ENCODE results near the gene SMURF2.

SMURF2 gene

GRCh38 chr17:64689106-64689505, 27.0 kb upstream of the SMURF2 start:
- no peak overlapping the region for H3K4me3 ChIP-seq (IDR thresholded peaks at IDR 0.05; ENCODE audit: insufficient read depth, low read depth, low read length)
- H2AFZ ChIP-seq (ENCODE audit: low read depth) = no peak overlapping the region
- no peak overlapping the region for H3K27ac ChIP-seq

GRCh38 chr17:64688481-64688880, 26.4 kb upstream of the SMURF2 start:
- Histone ChIP-seq H3K27ac (no peak overlapping the region), H3K36me3 (ENCODE audit: insufficient read depth) (no peaks in the 10 kb centered on the region), H3K9ac (no peak overlapping the region), H4K20me1 (ENCODE audit: insufficient read depth) (no peaks in the 10 kb centered on the region), H3K4me3 (IDR thresholded peaks at IDR 0.05; ENCODE audit: insufficient read depth, low read depth, low read length) (no peak overlapping the region), H3K4me2 (no peak overlapping the region), H2AFZ (ENCODE audit: low read depth) (no peak overlapping the region), H3K27me3 (ENCODE audit: insufficient read depth, low read depth) (no peaks in the 10 kb centered on the region), H3K4me1 (ENCODE audit: low read depth, poor library complexity, severe bottlenecking) (no peaks in the 10 kb centered on the region), H3K79me2 (ENCODE audit: insufficient read depth, low read depth) (no peaks in the 10 kb centered on the region)
- TF ChIP-seq, protein P1, sequence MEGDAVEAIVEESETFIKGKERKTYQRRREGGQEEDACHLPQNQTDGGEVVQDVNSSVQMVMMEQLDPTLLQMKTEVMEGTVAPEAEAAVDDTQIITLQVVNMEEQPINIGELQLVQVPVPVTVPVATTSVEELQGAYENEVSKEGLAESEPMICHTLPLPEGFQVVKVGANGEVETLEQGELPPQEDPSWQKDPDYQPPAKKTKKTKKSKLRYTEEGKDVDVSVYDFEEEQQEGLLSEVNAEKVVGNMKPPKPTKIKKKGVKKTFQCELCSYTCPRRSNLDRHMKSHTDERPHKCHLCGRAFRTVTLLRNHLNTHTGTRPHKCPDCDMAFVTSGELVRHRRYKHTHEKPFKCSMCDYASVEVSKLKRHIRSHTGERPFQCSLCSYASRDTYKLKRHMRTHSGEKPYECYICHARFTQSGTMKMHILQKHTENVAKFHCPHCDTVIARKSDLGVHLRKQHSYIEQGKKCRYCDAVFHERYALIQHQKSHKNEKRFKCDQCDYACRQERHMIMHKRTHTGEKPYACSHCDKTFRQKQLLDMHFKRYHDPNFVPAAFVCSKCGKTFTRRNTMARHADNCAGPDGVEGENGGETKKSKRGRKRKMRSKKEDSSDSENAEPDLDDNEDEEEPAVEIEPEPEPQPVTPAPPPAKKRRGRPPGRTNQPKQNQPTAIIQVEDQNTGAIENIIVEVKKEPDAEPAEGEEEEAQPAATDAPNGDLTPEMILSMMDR (conservative IDR thresholded peaks at IDR 0.05; ENCODE audit: low read depth, low read length) = no peak

More at GRCh38 chr17:64689106-64689505, 27.0 kb upstream of the SMURF2 start:
- no peaks in the 10 kb centered on the region for H3K27me3 ChIP-seq (ENCODE audit: insufficient read depth, low read depth)
- no peaks in the 10 kb centered on the region for H4K20me1 ChIP-seq (ENCODE audit: insufficient read depth)
- no peak overlapping the region for H3K4me2 ChIP-seq
- no peaks in the 10 kb centered on the region for H3K79me2 ChIP-seq (ENCODE audit: insufficient read depth, low read depth)
- TF ChIP-seq, protein P1 (conservative IDR thresholded peaks at IDR 0.05; ENCODE audit: low read depth, low read length) = no peak
- no peak overlapping the region for H3K9ac ChIP-seq
- H3K4me1 ChIP-seq (ENCODE audit: low read depth, poor library complexity, severe bottlenecking) = no peaks in the 10 kb centered on the region
- no peaks in the 10 kb centered on the region for H3K36me3 ChIP-seq (ENCODE audit: insufficient read depth)

- TF ChIP-seq, protein P1 (conservative IDR thresholded peaks at IDR 0.05; ENCODE audit: low read depth, low read length) = no peak
- no peaks in the 10 kb centered on the region for H3K4me1 ChIP-seq (ENCODE audit: low read depth, poor library complexity, severe bottlenecking)
- H3K27ac ChIP-seq = no peak overlapping the region
- H2AFZ ChIP-seq (ENCODE audit: low read depth) = no peak overlapping the region
- H4K20me1 ChIP-seq (ENCODE audit: insufficient read depth) = no peaks in the 10 kb centered on the region
- H3K79me2 ChIP-seq (ENCODE audit: insufficient read depth, low read depth) = no peaks in the 10 kb centered on the region
- no peak overlapping the region for H3K4me2 ChIP-seq
- H3K27me3 ChIP-seq (ENCODE audit: insufficient read depth, low read depth) = no peaks in the 10 kb centered on the region
- no peak overlapping the region for H3K9ac ChIP-seq
- no peaks in the 10 kb centered on the region for H3K36me3 ChIP-seq (ENCODE audit: insufficient read depth)
- no peak overlapping the region for H3K4me3 ChIP-seq (IDR thresholded peaks at IDR 0.05; ENCODE audit: insufficient read depth, low read depth, low read length)
Observed at GRCh38 chr17:64687961-64688360, 25.9 kb upstream of the SMURF2 start.

- TF ChIP-seq, protein P1 (conservative IDR thresholded peaks at IDR 0.05; ENCODE audit: low read depth, low read length) = no peak
- no peak overlapping the region for H2AFZ ChIP-seq (ENCODE audit: low read depth)
- H3K4me3 ChIP-seq (IDR thresholded peaks at IDR 0.05; ENCODE audit: insufficient read depth, low read depth, low read length) = no peak overlapping the region
- no peak overlapping the region for H3K27ac ChIP-seq
- H3K4me2 ChIP-seq = no peak overlapping the region
- H3K27me3 ChIP-seq (ENCODE audit: insufficient read depth, low read depth) = no peaks in the 10 kb centered on the region
- no peaks in the 10 kb centered on the region for H3K36me3 ChIP-seq (ENCODE audit: insufficient read depth)
- H3K4me1 ChIP-seq (ENCODE audit: low read depth, poor library complexity, severe bottlenecking) = no peaks in the 10 kb centered on the region
- no peaks in the 10 kb centered on the region for H4K20me1 ChIP-seq (ENCODE audit: insufficient read depth)
- no peak overlapping the region for H3K9ac ChIP-seq
- H3K79me2 ChIP-seq (ENCODE audit: insufficient read depth, low read depth) = no peaks in the 10 kb centered on the region
Observed at GRCh38 chr17:64687376-64687775, 25.3 kb upstream of the SMURF2 start.
